Keratinocyte (primary cell): ENCODE results near the gene ASMT.

Experiments
- EZH2 ChIP-seq: IDR thresholded peaks from one replicate; pipeline ENCODE4 v1.6.1; 2012; ENCODE audit warnings: inconsistent platforms, mild to moderate bottlenecking, low read length, moderate library complexity
- TF ChIP-seq, protein P1 (sequence below), 3 experiments: IDR thresholded peaks in 1 of 3; conservative IDR thresholded peaks in 1 of 3; optimal IDR thresholded peaks in 1 of 3; 2 replicates in 2 of 3; 3 replicates in 1 of 3; pipeline versions ENCODE3 to v1.5.1; 2011; ENCODE audit warnings: low read length in 3 of 3, mild to moderate bottlenecking in 3 of 3, moderate library complexity in 2 of 3, control low read depth in 1 of 3, inconsistent platforms in 1 of 3; ENCODE audit not compliant: insufficient read depth in 2 of 3; ENCODE audit errors: extremely low read depth in 1 of 3

GRCh38 chrX:1598021-1598875 lies 16.6 kb upstream of the ASMT start:
- TF ChIP-seq, protein P1, sequence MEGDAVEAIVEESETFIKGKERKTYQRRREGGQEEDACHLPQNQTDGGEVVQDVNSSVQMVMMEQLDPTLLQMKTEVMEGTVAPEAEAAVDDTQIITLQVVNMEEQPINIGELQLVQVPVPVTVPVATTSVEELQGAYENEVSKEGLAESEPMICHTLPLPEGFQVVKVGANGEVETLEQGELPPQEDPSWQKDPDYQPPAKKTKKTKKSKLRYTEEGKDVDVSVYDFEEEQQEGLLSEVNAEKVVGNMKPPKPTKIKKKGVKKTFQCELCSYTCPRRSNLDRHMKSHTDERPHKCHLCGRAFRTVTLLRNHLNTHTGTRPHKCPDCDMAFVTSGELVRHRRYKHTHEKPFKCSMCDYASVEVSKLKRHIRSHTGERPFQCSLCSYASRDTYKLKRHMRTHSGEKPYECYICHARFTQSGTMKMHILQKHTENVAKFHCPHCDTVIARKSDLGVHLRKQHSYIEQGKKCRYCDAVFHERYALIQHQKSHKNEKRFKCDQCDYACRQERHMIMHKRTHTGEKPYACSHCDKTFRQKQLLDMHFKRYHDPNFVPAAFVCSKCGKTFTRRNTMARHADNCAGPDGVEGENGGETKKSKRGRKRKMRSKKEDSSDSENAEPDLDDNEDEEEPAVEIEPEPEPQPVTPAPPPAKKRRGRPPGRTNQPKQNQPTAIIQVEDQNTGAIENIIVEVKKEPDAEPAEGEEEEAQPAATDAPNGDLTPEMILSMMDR (optimal IDR thresholded peaks at IDR 0.05 in 1 of 3, IDR thresholded peaks at IDR 0.05 in 1 of 3, conservative IDR thresholded peaks at IDR 0.05 in 1 of 3; ENCODE audit: extremely low read depth in 1 of 3, insufficient read depth in 2 of 3, low read length in 3 of 3) = no peak
- no peak for TF ChIP-seq EZH2
